Measurements from ENCODE around the gene SLC19A3. TPM values are rescaled to one million over a fixed set of nuclear protein-coding genes. Genes with fewer than 3 reads are reported as not detected.
"Not testable (repeated sequence)": the region's sequence is repeated elsewhere in the genome, so short reads cannot be mapped to it uniquely, and the experiment has no call there.

Gene SLC19A3
- total RNA-seq, 1 experiment from 2014 or later: 2.3 TPM

DNA sequence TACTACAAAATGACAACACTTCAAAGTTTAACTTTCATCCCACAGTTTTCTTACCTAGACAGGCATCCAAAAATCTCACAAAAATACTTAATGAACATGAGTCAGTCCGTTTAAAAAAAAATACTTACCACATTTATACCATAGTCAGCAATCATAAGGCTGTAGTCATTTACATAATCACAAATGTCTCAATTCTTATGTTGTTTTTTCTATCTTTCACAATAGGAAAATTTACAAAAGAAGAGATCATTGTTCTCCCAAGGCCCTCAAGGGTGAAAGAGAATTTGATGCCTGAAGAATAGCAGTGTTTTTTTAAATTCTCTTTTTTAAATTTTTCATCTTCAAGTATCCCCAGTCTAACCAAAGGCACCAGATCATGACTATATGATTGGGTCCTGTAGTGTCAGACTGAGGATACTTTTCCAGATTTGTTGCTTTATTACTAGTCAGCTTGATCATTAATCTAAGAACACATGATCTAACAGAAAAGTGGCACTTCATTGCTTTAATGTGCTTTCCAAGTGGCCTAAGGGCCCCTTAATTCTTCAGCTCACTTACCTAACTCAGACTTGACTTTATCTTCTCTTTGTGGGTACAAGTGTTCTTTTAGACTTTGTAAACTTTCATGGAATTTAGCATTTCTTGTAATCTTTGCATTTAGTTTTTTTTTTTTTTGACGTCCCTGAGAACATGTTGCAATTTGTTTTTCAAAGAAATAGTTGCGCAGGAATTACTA lies 46.5 kb downstream of the SLC19A3 start:
- H3K4me1 Mint-ChIP-seq: peaks cover 23 to 26% of the 10 kb centered on the region in 2 experiments
- Histone ChIP-seq H3K23me2 (ENCODE audit: insufficient read length, low read depth, low read length, poor library complexity, severe bottlenecking) (no peaks in the 10 kb centered on the region), H3K79me2 (ENCODE audit: insufficient read depth, low read length) (no peaks in the 10 kb centered on the region), H3K14ac (ENCODE audit: insufficient read depth, low read length) (no peak overlapping the region), H2BK5ac (ENCODE audit: insufficient read length, low read length) (no peak overlapping the region), H4K8ac (replicated peaks; ENCODE audit: insufficient read length, low read depth, low read length) (no peak overlapping the region), H4K91ac (ENCODE audit: insufficient read length, low read depth, low read length) (no peak overlapping the region), H3K9ac (ENCODE audit: extremely low read depth, insufficient read length, low read length) (no peak overlapping the region), H3K4me1 (ENCODE audit: insufficient read depth, low read length) (peaks cover 4% of the 10 kb centered on the region; the same call in 1 of the 2 replicates), H4K5ac (ENCODE audit: insufficient read length, low read depth, low read length) (no peak overlapping the region), H2AFZ (ENCODE audit: low read length) (no peak overlapping the region), H4K20me1 (ENCODE audit: control insufficient read depth, insufficient read depth, insufficient read length) (no peaks in the 10 kb centered on the region), H2AK5ac (ENCODE audit: insufficient read length, low read length) (no peak overlapping the region), H3K23ac (ENCODE audit: insufficient read length, low read depth, low read length) (no peak overlapping the region), H2BK15ac (ENCODE audit: low read depth, low read length) (no peak overlapping the region), H3K56ac (ENCODE audit: insufficient read length, low read depth, low read length) (no peak overlapping the region), H2BK12ac (ENCODE audit: insufficient read length, low read depth, low read length) (no peak overlapping the region), H2BK120ac (ENCODE audit: low read depth, low read length, poor library complexity, severe bottlenecking) (no peak overlapping the region), H3K9me3 (ENCODE audit: control insufficient read depth, low read depth, low read length) (no peaks in the 10 kb centered on the region), H3K4ac (ENCODE audit: low read depth, low read length) (no peak overlapping the region), H3K18ac (ENCODE audit: insufficient read length, low read depth, low read length) (no peak overlapping the region), H3K27ac (ENCODE audit: insufficient read length, low read depth, low read length) (no peak overlapping the region), H3K4me2 (ENCODE audit: insufficient read depth, insufficient read length, low read length) (no peak overlapping the region), H3K79me1 (ENCODE audit: insufficient read depth, low read depth, low read length, poor library complexity, severe bottlenecking) (no peaks in the 10 kb centered on the region), H3T11ph (ENCODE audit: low read length) (no peak overlapping the region), H3K27me3 (ENCODE audit: insufficient read depth, low read length) (no peaks in the 10 kb centered on the region), H2BK20ac (ENCODE audit: low read depth, low read length, poor library complexity, severe bottlenecking) (no peak overlapping the region)
- no peaks in the 10 kb centered on the region for H3K36me3 Mint-ChIP-seq (ENCODE audit: insufficient read depth in 1 of 3, low read depth in 3 of 3)
- no peak overlapping the region for H3K4me3 Mint-ChIP-seq
- no peak for DNase-seq
- no CpG with 5 or more reads among the region's 3 CpGs for WGBS (ENCODE audit: extremely low coverage, insufficient read length, low lambda C conversion rate)
- H3K27me3 Mint-ChIP-seq (ENCODE audit: low read depth): no peaks in the 10 kb centered on the region
- H3K27ac Mint-ChIP-seq: peak overlapping the region in 2 of 3 experiments; percentile 5 to 95; a peak in 4 of 7 replicates
- H3K9me3 Mint-ChIP-seq: no peaks in the 10 kb centered on the region
- TF ChIP-seq, protein P1, sequence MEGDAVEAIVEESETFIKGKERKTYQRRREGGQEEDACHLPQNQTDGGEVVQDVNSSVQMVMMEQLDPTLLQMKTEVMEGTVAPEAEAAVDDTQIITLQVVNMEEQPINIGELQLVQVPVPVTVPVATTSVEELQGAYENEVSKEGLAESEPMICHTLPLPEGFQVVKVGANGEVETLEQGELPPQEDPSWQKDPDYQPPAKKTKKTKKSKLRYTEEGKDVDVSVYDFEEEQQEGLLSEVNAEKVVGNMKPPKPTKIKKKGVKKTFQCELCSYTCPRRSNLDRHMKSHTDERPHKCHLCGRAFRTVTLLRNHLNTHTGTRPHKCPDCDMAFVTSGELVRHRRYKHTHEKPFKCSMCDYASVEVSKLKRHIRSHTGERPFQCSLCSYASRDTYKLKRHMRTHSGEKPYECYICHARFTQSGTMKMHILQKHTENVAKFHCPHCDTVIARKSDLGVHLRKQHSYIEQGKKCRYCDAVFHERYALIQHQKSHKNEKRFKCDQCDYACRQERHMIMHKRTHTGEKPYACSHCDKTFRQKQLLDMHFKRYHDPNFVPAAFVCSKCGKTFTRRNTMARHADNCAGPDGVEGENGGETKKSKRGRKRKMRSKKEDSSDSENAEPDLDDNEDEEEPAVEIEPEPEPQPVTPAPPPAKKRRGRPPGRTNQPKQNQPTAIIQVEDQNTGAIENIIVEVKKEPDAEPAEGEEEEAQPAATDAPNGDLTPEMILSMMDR (conservative IDR thresholded peaks at IDR 0.05): no peak

DNA sequence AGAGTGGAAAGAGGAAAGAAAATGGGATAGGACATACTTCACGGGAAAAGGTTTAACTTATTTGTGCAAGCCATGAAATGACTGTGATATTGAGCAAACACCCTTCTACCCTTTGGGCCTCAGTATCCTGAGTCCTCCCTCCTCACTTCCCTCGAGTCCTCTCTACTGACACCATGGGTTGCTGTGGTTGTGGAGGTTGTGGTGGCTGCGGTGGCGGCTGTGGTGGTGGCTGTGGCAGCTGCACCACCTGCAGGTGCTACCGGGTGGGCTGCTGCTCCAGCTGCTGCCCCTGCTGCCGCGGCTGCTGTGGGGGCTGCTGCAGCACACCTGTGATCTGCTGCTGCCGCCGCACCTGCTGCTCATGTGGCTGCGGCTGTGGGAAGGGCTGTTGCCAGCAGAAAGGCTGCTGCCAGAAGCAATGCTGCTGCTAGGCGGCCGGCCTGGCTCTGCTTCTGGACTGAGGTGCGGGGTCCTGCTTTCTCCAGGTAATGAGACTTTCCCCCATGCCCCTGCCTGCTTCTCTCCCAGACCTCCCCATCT lies 51.1 kb downstream of the SLC19A3 start, which contains the start of gene SCYGR5:
SCYGR5 (plus strand) TSS at position 174 of the 540 bp plus-strand sequence; CDS start at position 174, 0 bp downstream.
- not testable (repeated sequence) for H3K9me3 ChIP-seq (ENCODE audit: control insufficient read depth, low read depth, low read length); DNase-seq; H3K27ac Mint-ChIP-seq; H3K23ac ChIP-seq (ENCODE audit: insufficient read length, low read depth, low read length); H3T11ph ChIP-seq (ENCODE audit: low read length); H3K4me1 ChIP-seq (ENCODE audit: insufficient read depth, low read length); H3K56ac ChIP-seq (ENCODE audit: insufficient read length, low read depth, low read length); H3K4me3 Mint-ChIP-seq; H2BK12ac ChIP-seq (ENCODE audit: insufficient read length, low read depth, low read length); H3K79me1 ChIP-seq (ENCODE audit: insufficient read depth, low read depth, low read length, poor library complexity, severe bottlenecking); H3K9ac ChIP-seq (ENCODE audit: extremely low read depth, insufficient read length, low read length); H4K5ac ChIP-seq (ENCODE audit: insufficient read length, low read depth, low read length); H2BK20ac ChIP-seq (ENCODE audit: low read depth, low read length, poor library complexity, severe bottlenecking); H3K4ac ChIP-seq (ENCODE audit: low read depth, low read length); H3K27me3 Mint-ChIP-seq (ENCODE audit: low read depth); H3K23me2 ChIP-seq (ENCODE audit: insufficient read length, low read depth, low read length, poor library complexity, severe bottlenecking); H3K9me3 Mint-ChIP-seq; H3K27ac ChIP-seq (ENCODE audit: insufficient read length, low read depth, low read length); H2BK120ac ChIP-seq (ENCODE audit: low read depth, low read length, poor library complexity, severe bottlenecking); H2BK5ac ChIP-seq (ENCODE audit: insufficient read length, low read length); H3K79me2 ChIP-seq (ENCODE audit: insufficient read depth, low read length); H4K8ac ChIP-seq (replicated peaks; ENCODE audit: insufficient read length, low read depth, low read length); H2AFZ ChIP-seq (ENCODE audit: low read length); H3K36me3 Mint-ChIP-seq (ENCODE audit: insufficient read depth in 1 of 3, low read depth in 3 of 3); H4K20me1 ChIP-seq (ENCODE audit: control insufficient read depth, insufficient read depth, insufficient read length); H3K14ac ChIP-seq (ENCODE audit: insufficient read depth, low read length); H2AK5ac ChIP-seq (ENCODE audit: insufficient read length, low read length); H4K91ac ChIP-seq (ENCODE audit: insufficient read length, low read depth, low read length); H3K4me2 ChIP-seq (ENCODE audit: insufficient read depth, insufficient read length, low read length); H3K18ac ChIP-seq (ENCODE audit: insufficient read length, low read depth, low read length); H2BK15ac ChIP-seq (ENCODE audit: low read depth, low read length); H3K27me3 ChIP-seq (ENCODE audit: insufficient read depth, low read length)
- H3K4me1 Mint-ChIP-seq: peaks cover 18 to 22% of the 10 kb centered on the region in 2 experiments
- no CpG with 5 or more reads among the region's 13 CpGs for WGBS (ENCODE audit: extremely low coverage, insufficient read length, low lambda C conversion rate)

Measured in H9 (cell line).